Measurements from ENCODE around the gene SH2D2A.
"Not testable (repeated sequence)": the region's sequence is repeated elsewhere in the genome, so short reads cannot be mapped to it uniquely, and the experiment has no call there.

SH2D2A gene

DNA sequence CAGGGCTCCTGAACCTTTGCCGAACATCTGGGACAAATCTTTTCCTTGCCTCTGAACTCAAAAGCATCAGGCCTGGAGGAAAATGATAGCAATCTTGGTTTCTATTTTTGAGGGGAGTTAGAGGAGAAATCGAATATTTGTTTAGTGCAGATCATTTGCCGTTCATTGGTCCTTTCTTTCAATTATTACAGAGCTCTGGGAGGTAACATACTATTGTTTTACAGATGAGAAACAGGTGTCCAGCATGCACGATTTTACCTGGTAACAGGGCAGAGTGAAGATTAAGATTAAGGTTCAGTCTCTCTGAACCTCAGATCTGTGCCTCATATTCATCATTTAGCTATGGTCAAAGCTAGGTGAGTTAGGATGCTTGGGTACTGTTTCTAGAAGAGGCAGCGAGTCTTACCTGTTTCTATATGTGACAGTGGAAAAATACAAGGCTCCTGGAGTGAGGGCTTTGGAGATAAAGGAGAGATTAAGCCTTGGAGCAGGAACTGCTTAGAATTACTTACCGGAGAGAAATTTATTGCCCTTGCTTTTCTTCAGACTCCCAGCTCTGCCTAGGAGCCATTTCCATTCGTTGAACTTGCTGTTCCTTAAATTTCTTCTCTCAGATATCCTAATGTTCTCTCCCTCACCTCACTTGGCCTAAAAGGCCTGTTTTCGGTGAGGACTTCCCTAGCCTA is 47.9 kb downstream of the SH2D2A start:
- no peak for DNase-seq (ENCODE audit: low read depth in 2 of 2)

DNA sequence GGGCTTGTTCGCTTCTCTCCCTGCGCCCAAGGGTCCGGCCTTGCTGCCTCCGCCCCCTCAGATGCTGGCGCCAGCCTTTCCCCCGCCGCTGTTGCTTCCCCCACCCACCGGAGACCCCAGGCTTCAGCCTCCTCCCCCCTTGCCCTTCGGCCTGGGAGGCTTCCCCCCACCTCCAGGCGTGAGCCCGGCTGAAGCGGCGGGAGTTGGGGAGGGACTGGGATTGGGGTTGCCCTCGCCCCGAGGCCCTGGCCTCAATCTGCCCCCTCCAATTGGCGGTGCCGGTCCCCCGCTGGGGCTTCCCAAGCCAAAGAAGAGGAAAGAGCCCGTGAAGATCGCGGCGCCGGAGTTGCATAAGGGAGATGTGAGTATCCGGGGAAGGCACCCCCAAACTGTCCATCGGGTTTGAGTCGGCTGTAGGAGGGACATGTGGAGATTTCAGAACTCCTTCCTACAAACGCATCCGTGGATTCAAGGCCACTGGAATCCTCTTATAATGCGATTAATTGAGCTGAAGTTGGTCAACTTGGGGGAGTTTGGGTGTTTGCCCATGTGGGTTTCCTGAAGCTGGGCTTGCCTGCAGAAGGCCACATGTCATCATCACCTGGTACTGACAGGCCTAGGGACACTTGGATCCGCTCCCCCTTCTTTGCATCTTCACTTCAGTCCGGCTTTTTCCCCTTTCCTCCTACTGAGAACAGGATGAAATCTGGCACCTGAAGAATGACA is 48.6 kb downstream of the SH2D2A start:
- no peak for DNase-seq (ENCODE audit: low read depth in 2 of 2)

DNA sequence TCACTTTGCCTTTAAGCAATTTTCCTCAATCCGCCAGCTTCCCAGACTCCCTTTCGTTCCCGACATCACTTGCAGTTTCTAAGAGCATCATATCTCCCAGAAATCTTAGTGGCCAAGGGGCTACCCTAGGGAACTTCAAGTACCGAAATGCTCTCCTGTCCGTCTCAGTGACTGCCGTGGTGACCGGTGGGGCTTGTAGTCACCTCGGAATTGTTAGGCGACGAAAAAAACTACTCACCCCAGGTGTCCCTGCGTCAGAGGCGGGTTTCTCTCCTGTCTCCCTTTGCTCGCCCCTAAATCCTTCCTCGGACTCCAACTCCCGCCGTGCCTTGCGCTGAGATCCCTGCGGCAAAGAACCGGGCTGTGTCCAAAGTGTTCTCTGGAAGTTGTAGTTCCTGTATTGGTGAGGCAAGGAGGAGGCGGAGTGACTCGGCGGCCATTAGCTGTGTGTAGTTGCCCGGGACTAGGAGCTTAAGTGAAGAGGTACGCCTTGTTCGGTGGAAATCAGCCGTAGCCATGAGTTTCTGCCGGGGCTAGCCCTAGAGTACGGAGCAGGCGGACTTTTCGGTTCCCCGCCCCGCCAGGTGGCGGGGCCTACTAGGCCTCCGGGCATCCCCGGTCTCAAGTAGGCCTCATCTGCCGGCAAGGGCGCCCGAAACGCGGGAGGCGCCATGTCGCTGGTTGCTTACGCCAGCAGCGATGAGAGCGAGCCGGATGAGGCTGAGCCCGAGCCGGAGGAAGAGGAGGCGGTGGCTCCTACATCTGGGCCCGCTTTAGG is 49.4 kb downstream of the SH2D2A start, which contains the start of gene PRCC:
Gene PRCC (plus strand): TSS at position 435 of the 778 bp plus-strand sequence. CDS start 237 bp downstream, at position 672.
- DNase-seq (ENCODE audit: low read depth in 2 of 2) = peak; percentile 100

DNA sequence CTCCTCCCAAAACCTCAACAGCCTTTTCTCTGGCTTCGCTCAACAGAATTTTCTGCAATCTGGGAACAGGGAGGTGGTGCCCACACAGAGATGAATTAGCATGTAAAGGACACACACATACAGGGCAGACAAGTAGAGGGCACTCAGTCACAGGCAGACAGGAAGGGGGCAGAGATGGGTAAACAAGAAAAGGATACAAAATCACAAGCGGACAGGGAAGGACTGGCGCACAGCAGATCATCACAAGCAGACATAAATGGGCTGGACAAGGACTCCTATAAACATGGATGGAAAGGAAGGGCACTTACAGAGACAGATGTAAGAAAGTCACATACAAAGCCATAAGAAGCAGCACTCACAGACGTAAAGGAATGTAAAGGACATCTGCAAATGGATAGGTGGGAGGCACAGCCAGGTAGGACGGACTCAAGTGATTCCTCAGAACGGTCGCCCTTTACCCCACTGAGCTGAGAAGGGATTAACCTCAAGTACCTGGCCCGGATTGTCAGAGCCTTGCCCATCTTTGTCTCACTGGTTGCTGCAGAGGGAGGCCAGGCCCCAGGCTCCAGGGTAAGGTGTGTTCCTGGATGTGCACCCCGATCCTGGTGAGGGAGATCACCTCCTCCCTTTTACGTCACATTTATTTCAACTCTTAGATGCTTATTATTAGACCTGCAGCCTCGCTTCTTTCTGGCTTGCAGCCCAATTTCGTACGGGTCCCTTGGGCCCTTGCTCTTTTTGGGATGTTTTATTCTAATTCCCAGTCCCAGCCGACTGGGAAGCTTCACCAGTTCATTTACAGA is 50.1 kb downstream of the SH2D2A start:
- no peak for DNase-seq (ENCODE audit: low read depth in 2 of 2)

DNA sequence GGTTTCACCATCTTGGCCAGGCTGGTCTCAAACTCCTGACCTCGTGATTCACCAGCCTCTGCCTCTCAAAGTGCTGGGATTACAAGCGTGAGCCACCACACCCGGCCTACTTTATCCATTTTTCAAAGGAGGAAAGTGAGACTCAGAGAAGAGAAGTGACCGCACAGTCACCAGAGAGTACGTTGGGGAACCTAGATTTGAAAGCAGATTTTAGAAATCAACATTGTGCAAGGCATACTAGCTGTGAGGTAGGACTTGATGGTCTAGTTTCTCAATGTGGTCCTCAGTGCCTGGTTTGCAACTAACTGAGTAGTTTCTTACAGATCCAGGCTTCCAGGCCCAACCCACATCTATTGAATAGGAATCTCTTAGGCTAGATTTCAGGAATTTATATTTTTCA is 51.0 kb downstream of the SH2D2A start:
- no peak for DNase-seq (ENCODE audit: low read depth in 2 of 2)

DNA sequence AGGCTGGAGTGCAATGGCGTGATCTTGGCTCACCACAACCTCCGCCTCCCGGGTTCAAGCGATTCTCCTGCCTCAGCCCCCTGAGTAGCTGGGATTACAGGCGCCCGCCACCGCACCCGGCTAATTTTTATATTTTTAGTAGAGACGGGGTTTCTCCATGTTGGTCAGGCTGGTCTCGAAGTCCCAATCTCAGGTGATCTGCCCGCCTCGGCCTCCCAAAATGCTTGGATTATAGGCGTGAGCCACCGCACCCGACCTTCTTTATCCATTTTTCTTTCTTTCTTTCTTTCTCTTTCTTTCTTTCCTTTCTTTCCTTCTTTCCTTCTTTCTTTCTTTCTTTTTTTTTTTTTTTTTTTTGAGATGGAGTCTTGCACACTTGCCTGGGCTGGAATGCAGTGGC is 51.5 kb downstream of the SH2D2A start:
- not testable (repeated sequence) for DNase-seq (ENCODE audit: low read depth in 2 of 2)

DNA sequence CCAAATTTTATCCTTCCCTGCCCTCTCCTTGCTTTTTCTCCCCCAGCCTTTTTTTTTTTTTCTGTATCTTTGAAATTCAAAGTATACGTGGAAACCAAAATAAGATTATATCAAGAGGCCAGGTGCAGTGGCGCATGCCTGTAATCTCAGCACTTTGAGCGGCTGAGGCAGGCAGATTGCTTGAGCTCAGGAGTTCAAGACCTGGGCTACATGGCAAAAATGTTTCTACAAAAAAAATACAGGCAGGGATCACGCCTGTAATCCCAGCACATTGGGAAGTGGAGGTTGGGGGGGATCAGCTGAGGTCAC is 55.9 kb downstream of the SH2D2A start:
- DNase-seq (ENCODE audit: low read depth in 2 of 2) = no peak

DNA sequence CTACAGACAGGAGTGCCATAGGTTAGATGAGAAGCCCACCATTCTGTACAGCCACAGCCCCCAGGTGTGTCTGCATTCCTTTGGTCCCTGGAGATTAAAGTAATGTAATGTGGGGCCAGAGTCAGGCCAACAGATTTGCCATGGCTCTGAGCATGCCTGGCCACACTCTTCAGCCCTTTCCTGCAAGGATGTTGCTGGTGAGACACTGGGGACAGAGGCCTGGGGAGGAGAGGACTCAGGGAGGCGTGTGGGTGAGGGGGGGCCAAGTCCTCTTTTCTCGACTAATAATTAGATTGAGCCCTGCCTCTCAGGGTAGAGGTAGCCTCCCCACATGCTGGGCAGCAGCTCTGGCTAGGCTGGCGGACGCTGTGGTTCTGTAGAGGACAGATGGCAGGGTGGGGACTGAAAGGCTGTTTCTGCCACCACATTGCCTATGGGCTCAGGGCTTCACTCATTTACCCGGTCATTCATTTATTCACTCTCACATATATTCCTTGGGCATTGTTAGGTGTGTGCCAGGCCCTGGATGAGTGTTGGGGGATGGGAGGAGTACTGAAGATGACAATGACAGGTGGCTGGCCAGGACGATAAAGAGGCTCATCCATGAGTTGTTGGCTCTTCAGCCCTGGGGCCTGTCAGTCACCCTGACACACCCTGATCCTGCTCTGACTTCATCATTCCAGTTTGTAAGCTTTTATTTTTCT is 56.4 kb downstream of the SH2D2A start:
- no peak for DNase-seq (ENCODE audit: low read depth in 2 of 2)

DNA sequence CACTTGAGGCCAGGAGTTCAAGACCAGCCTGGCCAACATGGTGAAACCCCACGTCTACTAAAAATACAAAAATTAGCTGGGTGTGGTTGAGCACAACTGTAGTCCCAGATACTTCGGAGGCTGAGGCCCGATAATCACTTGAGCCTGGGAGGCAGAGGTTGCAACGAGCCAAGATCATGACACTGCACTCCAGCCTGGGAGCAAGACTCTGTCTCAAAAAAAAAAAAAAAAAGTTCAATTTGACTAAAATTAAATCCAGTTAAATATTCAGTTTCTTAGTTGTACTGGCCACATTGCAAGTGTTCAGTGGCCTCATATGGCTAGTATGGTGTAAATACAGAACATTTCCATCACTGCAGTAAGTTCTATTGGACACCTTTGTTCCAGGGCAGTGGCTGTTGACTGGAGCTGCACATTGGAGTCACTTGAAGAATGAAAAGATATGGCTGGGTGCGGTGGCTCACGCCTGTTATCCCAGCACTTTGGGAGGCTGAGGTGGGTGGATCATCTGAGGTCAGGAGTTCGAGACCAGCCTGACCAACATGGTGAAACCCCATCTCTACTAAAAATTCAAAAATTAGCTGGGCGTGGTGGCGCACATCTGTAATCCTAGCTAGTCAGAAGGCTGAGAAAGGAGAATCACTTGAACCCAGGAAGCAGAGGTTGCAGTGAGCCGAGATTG is 58.9 kb downstream of the SH2D2A start:
- DNase-seq (ENCODE audit: low read depth in 2 of 2) = not testable (repeated sequence)

DNA sequence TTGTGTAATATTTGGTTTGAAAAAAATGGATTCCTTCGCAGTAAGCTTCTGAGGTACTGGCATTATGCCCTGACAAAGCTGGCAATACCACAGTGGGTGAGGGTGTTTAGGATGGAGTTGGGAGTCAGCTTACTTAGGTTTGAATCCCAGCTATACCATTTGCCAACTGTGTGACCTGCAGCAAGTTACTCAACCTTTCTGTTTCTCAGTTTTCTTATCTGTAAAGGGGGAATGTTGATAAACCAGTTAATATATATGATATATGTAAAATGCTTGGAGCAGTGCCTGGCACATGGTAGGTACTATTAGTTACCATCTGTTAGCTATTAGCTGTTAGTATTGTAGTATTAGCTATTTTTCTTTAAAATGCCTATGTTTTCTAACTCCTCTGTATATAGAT is 60.3 kb downstream of the SH2D2A start:
- no peak for DNase-seq (ENCODE audit: low read depth in 2 of 2)

All from fibroblast of skin of left quadriceps (primary cell).